Peyer's patch (tissue), 4 donors: ENCODE data around the gene EIF6. TPM values are rescaled to one million over a fixed set of nuclear protein-coding genes. Genes with fewer than 3 reads are reported as not detected.

Source experiments
- DNase-seq, 3 donors: peaks; one replicate each; pipeline ENCODE4 v3.0.0-alpha.2; 2017 to 2019
- H3K27ac ChIP-seq, 4 donors: fragments of 200-600 bp; sonication (generic); one replicate each; pipeline ENCODE4 v1.5.1; 2016 to 2019
- H3K27me3 ChIP-seq, 2 donors: fragments of 200-600 bp; sonication (generic); one replicate each; pipeline ENCODE4 v1.5.1; 2019
- H3K36me3 ChIP-seq, 3 donors: fragments of 200-600 bp; sonication (generic); one replicate each; pipeline ENCODE4 v1.5.1; 2016 to 2019
- H3K4me1 ChIP-seq, 4 donors: fragments of 200-600 bp; sonication (generic); one replicate each; pipeline ENCODE4 v1.5.1; 2016 to 2019
- H3K4me3 ChIP-seq, 4 donors: fragments of 200-600 bp; sonication (generic); 1 replicate in 3 of 4; 2 replicates in 1 of 4; pipeline ENCODE4 v1.5.1; 2016 to 2019; ENCODE audit warnings: mild to moderate bottlenecking in 1 of 4
- H3K9me3 ChIP-seq, 4 donors: fragments of 200-600 bp; sonication (generic); one replicate each; pipeline ENCODE4 v1.5.1; 2016 to 2019; ENCODE audit warnings: mild to moderate bottlenecking in 1 of 4
- CTCF ChIP-seq, 6 experiments: fragments of 450-650 bp in 4 of 6; fragments of 200-600 bp in 2 of 6; sonication (generic) in 1 of 6; IDR thresholded peaks; one replicate each; pipeline ENCODE4 v1.5.1; 2017 to 2019; ENCODE audit warnings: antibody characterized with exemption in 6 of 6, mild to moderate bottlenecking in 3 of 6, moderate library complexity in 1 of 6
- POLR2A ChIP-seq, 2 donors: fragments of 450-650 bp; IDR thresholded peaks; one replicate each; pipeline ENCODE4 v1.5.1; 2017; ENCODE audit warnings: antibody characterized with exemption in 2 of 2, mild to moderate bottlenecking in 2 of 2, moderate library complexity in 2 of 2
- total RNA-seq, 4 donors: library from RNA; depleted of rRNA; stranded (reverse); fragments of >200 nt; gene quantifications; one replicate each; pipeline ENCODE4 v1.1.0, GENCODE V29; 2016

The EIF6 gene
- total RNA-seq, 4 donors from 2014 or later = 77.6 to 196 (median 157) TPM

DNA sequence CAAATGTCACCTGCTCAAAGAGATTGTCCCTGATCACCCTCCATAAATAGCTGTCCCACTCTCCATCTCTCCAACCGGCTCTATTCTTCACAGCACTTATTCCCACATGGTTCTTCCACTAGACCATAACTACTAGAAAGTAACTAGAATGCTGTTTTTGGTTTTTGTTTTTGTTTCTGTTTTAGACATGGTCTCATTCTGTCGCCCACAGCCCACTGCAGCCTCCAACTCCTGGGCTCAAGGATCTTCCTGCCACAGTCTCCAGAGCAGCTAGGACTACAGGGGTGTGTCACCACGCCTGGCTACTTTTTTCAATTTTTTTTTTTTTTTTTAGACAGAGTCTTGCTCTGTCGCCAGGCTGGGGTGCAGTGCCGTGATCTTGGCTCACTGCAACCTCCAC is 45.8 kb downstream of the EIF6 start:
- Histone ChIP-seq H3K36me3 (no peaks in the 10 kb centered on the region), H3K27ac (no peak overlapping the region), H3K4me1 (no peaks in the 10 kb centered on the region), H3K4me3 (no peak overlapping the region), H3K27me3 (no peaks in the 10 kb centered on the region), H3K9me3 (no peaks in the 10 kb centered on the region)
- no peak for DNase-seq
- TF ChIP-seq POLR2A (IDR thresholded peaks at IDR 0.05) = no peak
- TF ChIP-seq CTCF (IDR thresholded peaks at IDR 0.05) = no peak

DNA sequence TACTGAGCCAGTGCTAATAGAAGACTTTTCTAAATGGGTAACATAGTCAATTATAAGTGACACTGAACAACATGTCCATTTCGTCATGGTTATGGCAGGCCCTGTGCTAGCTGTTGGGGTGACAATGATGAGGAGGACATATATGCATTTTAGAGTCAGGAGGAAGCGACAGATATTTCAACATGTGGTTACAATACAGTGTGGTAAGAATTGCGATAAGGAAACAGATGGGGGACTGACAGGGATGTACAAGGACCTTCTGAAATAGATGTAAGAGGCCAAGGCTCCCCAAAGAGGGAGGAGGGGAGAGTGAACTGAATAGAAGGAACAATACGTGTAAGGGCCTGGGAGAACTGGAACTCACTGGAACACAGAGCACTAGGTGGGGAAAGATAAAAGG is 46.4 kb downstream of the EIF6 start:
- Histone ChIP-seq H3K27ac (no peak overlapping the region), H3K36me3 (no peaks in the 10 kb centered on the region), H3K9me3 (no peaks in the 10 kb centered on the region), H3K27me3 (no peaks in the 10 kb centered on the region), H3K4me1 (no peaks in the 10 kb centered on the region), H3K4me3 (no peak overlapping the region)
- TF ChIP-seq POLR2A (IDR thresholded peaks at IDR 0.05) (no peak), CTCF (IDR thresholded peaks at IDR 0.05) (no peak)
- DNase-seq = no peak

DNA sequence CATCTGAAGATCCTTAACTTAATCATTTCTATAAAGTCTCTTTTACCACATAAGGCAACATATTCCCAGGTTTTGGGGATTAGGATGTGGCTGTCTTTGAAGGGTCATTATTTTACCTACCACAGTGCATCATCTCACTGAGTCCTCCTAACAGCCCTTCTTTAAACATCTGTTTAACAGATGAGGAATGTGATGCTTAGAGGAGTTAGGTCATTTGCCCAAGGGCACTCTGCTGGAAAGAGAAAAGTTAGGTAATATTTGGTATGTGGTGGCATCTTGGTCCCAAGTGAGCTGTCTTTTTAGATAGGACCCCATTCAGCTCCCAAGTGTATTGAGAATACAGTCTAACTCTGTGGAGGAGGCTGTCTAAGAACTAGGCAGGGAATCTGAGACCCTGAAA is 47.1 kb downstream of the EIF6 start:
- TF ChIP-seq POLR2A (IDR thresholded peaks at IDR 0.05) (no peak), CTCF (IDR thresholded peaks at IDR 0.05) (no peak)
- Histone ChIP-seq H3K27ac (no peak overlapping the region), H3K4me1 (no peaks in the 10 kb centered on the region), H3K4me3 (no peak overlapping the region), H3K36me3 (no peaks in the 10 kb centered on the region), H3K27me3 (no peaks in the 10 kb centered on the region), H3K9me3 (no peaks in the 10 kb centered on the region)
- DNase-seq = no peak

GRCh38 chr20:35235881-35236280 is 48.7 kb downstream of the EIF6 start:
- H3K27me3 ChIP-seq = no peaks in the 10 kb centered on the region
- H3K9me3 ChIP-seq = no peaks in the 10 kb centered on the region
- H3K27ac ChIP-seq = no peak overlapping the region
- H3K4me1 ChIP-seq = no peaks in the 10 kb centered on the region
- no peak for DNase-seq
- TF ChIP-seq CTCF (IDR thresholded peaks at IDR 0.05) = no peak
- TF ChIP-seq POLR2A (IDR thresholded peaks at IDR 0.05) = no peak
- H3K36me3 ChIP-seq = no peaks in the 10 kb centered on the region
- no peak overlapping the region for H3K4me3 ChIP-seq

GRCh38 chr20:35232575-35232974 is 52.0 kb downstream of the EIF6 start:
- Histone ChIP-seq H3K36me3 (no peaks in the 10 kb centered on the region), H3K4me3 (no peak overlapping the region), H3K27ac (no peak overlapping the region), H3K27me3 (no peaks in the 10 kb centered on the region), H3K4me1 (no peaks in the 10 kb centered on the region), H3K9me3 (no peaks in the 10 kb centered on the region)
- DNase-seq = no peak
- no peak for TF ChIP-seq CTCF (IDR thresholded peaks at IDR 0.05)
- no peak for TF ChIP-seq POLR2A (IDR thresholded peaks at IDR 0.05)

Other genes with a start within 250 kb of the EIF6 start
- gene TRPC4AP, start 192.0 kb downstream of the EIF6 start, total RNA-seq = 100 to 1,000 TPM in 1 of 4 donors, 10 to 100 TPM in 3; 62.7 to 101 (median 80.8) TPM
- 10 to 100 TPM; 18.2 to 38.3 (median 33.8) TPM for gene EDEM2, start 137.4 kb downstream of the EIF6 start, total RNA-seq
- gene PROCR, start 112.7 kb downstream of the EIF6 start, total RNA-seq = 10 to 100 TPM; 14.2 to 51.2 (median 25.8) TPM
- gene MMP24, start 58.1 kb downstream of the EIF6 start, total RNA-seq = 1 to 10 TPM in 2 of 4 donors, under 1 TPM in 1, not detected in 1; 0.70 to 2.7 (median 1.3) TPM
- gene MMP24OS, start 6.7 kb downstream of the EIF6 start, total RNA-seq = 10 to 100 TPM; 23.1 to 86.1 (median 58.6) TPM
- not detected for gene FAM83C, start 7.7 kb upstream of the EIF6 start, total RNA-seq
- 10 to 100 TPM; 35.5 to 98.2 (median 37.8) TPM for gene UQCC1, start 127.2 kb upstream of the EIF6 start, total RNA-seq
- gene GDF5, start 153.5 kb upstream of the EIF6 start, total RNA-seq = not detected
- 100 to 1,000 TPM in 1 of 4 donors, 10 to 100 TPM in 3; 26.1 to 121 (median 38.3) TPM for gene CEP250, start 170.8 kb upstream of the EIF6 start, total RNA-seq
- not detected for gene C20orf173, start 244.9 kb upstream of the EIF6 start, total RNA-seq